ENCODE results near the gene CACNA1E.

The CACNA1E gene

GRCh38 chr1:181577475-181577874 is 94.2 kb downstream of the CACNA1E start:
- Histone ChIP-seq H3K4me2 (ENCODE audit: low read depth, low read length, poor library complexity, severe bottlenecking) (no peak overlapping the region), H3K9me2 (replicated peaks; ENCODE audit: insufficient read depth, low read length) (no peaks in the 10 kb centered on the region), H3K27me3 (ENCODE audit: low read length) (no peaks in the 10 kb centered on the region), H2AFZ (ENCODE audit: low read depth, low read length, severe bottlenecking) (no peak overlapping the region), H3K27ac (ENCODE audit: low read depth, low read length) (no peak overlapping the region), H3F3A (ENCODE audit: insufficient read depth) (no peaks in the 10 kb centered on the region), H4K20me1 (ENCODE audit: low read depth, low read length) (no peaks in the 10 kb centered on the region), H3K9me3 (ENCODE audit: insufficient read depth, low read length) (no peaks in the 10 kb centered on the region), H3K36me3 (ENCODE audit: low read length) (no peaks in the 10 kb centered on the region), H3K79me2 (ENCODE audit: insufficient read depth, low read length) (no peaks in the 10 kb centered on the region), H3K9ac (ENCODE audit: low read length) (no peak overlapping the region), H3K4me3 (ENCODE audit: insufficient read depth, low read length, poor library complexity, severe bottlenecking) (no peak overlapping the region)
- TF ChIP-seq CTCF (IDR thresholded peaks at IDR 0.05; ENCODE audit: insufficient read depth, low read length, poor library complexity, severe bottlenecking) (no peak), EZH2phosphoT487 (conservative IDR thresholded peaks at IDR 0.05; ENCODE audit: low read length) (no peak)

GRCh38 chr1:181583598-181583997 is 100.3 kb downstream of the CACNA1E start:
- H3K9me3 ChIP-seq (ENCODE audit: insufficient read depth, low read length), result no peaks in the 10 kb centered on the region
- no peak overlapping the region for H3K4me2 ChIP-seq (ENCODE audit: low read depth, low read length, poor library complexity, severe bottlenecking)
- no peak overlapping the region for H3K4me3 ChIP-seq (ENCODE audit: insufficient read depth, low read length, poor library complexity, severe bottlenecking)
- H4K20me1 ChIP-seq (ENCODE audit: low read depth, low read length), result no peaks in the 10 kb centered on the region
- H3K9ac ChIP-seq (ENCODE audit: low read length), result no peak overlapping the region
- no peaks in the 10 kb centered on the region for H3F3A ChIP-seq (ENCODE audit: insufficient read depth)
- TF ChIP-seq CTCF (IDR thresholded peaks at IDR 0.05; ENCODE audit: insufficient read depth, low read length, poor library complexity, severe bottlenecking), result no peak
- no peak for TF ChIP-seq EZH2phosphoT487 (conservative IDR thresholded peaks at IDR 0.05; ENCODE audit: low read length)
- H3K79me2 ChIP-seq (ENCODE audit: insufficient read depth, low read length), result no peaks in the 10 kb centered on the region
- H3K9me2 ChIP-seq (replicated peaks; ENCODE audit: insufficient read depth, low read length), result no peaks in the 10 kb centered on the region
- no peak overlapping the region for H2AFZ ChIP-seq (ENCODE audit: low read depth, low read length, severe bottlenecking)
- H3K36me3 ChIP-seq (ENCODE audit: low read length), result no peaks in the 10 kb centered on the region
- H3K27me3 ChIP-seq (ENCODE audit: low read length), result no peaks in the 10 kb centered on the region
- no peak overlapping the region for H3K27ac ChIP-seq (ENCODE audit: low read depth, low read length)

- Histone ChIP-seq H3K4me2 (ENCODE audit: low read depth, low read length, poor library complexity, severe bottlenecking) (no peak overlapping the region), H3K27ac (ENCODE audit: low read depth, low read length) (no peak overlapping the region), H3K4me3 (ENCODE audit: insufficient read depth, low read length, poor library complexity, severe bottlenecking) (no peak overlapping the region), H4K20me1 (ENCODE audit: low read depth, low read length) (no peaks in the 10 kb centered on the region), H3K9ac (ENCODE audit: low read length) (no peak overlapping the region), H3K9me3 (ENCODE audit: insufficient read depth, low read length) (no peaks in the 10 kb centered on the region), H2AFZ (ENCODE audit: low read depth, low read length, severe bottlenecking) (no peak overlapping the region), H3K9me2 (replicated peaks; ENCODE audit: insufficient read depth, low read length) (no peaks in the 10 kb centered on the region), H3F3A (ENCODE audit: insufficient read depth) (no peaks in the 10 kb centered on the region), H3K36me3 (ENCODE audit: low read length) (no peaks in the 10 kb centered on the region), H3K79me2 (ENCODE audit: insufficient read depth, low read length) (no peaks in the 10 kb centered on the region), H3K27me3 (ENCODE audit: low read length) (no peaks in the 10 kb centered on the region)
- TF ChIP-seq CTCF (IDR thresholded peaks at IDR 0.05; ENCODE audit: insufficient read depth, low read length, poor library complexity, severe bottlenecking) (no peak), EZH2phosphoT487 (conservative IDR thresholded peaks at IDR 0.05; ENCODE audit: low read length) (no peak)
Measured at GRCh38 chr1:181587870-181588438, 104.6 kb downstream of the CACNA1E start.

Measured in SU-DHL-6 (cell line).